GM21447 (cell line): Measurements from ENCODE around the gene TRIM25.
"Not testable (repeated sequence)": the region's sequence is repeated elsewhere in the genome, so short reads cannot be mapped to it uniquely, and the experiment has no call there.

ENCODE experiments used
- ATAC-seq: cut with Tn5 transposase; IDR thresholded peaks from one replicate; pipeline ENCODE4 v1.9.1; 2021; ENCODE audit not compliant: unreplicated experiment

Gene TRIM25, protein sequence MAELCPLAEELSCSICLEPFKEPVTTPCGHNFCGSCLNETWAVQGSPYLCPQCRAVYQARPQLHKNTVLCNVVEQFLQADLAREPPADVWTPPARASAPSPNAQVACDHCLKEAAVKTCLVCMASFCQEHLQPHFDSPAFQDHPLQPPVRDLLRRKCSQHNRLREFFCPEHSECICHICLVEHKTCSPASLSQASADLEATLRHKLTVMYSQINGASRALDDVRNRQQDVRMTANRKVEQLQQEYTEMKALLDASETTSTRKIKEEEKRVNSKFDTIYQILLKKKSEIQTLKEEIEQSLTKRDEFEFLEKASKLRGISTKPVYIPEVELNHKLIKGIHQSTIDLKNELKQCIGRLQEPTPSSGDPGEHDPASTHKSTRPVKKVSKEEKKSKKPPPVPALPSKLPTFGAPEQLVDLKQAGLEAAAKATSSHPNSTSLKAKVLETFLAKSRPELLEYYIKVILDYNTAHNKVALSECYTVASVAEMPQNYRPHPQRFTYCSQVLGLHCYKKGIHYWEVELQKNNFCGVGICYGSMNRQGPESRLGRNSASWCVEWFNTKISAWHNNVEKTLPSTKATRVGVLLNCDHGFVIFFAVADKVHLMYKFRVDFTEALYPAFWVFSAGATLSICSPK

DNA sequence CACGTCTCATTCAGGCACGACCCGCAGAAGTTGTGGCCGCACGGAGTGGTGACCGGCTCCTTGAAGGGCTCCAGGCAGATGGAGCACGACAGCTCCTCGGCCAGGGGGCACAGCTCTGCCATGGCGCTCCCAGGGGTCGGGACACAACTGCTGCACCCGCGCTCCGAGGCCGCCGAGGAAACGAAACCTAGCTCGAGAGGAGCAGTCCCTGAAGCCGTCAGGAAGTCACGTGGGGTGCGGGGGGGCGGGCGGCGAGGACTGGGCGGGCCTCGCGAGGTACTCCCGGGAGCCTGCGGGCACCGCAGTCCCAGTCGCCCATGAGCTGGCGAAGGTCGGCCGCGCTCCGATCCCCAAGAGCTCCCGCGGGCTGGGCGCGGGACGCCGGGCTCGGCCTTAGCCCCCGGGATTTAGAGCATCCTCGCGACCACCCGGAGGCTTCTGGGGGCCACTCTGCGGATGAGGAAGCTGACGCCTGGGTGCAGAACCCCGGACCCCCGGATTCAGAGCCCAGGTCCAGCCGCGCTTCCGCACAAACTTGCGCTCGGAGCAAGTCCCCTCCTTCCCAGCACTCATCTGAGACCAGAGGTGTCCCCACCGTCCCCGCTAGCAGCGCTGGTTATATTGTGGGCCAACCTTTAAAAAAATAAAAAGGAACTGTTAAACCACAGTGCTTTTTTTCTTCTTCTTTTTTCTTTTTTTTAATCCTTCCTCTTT is at the start of gene TRIM25:
TRIM25 (minus strand) TSS at position 183 of the 714 bp plus-strand sequence; CDS start at position 122, 61 bp downstream.
- ATAC-seq = peak; percentile 61

- peak; percentile 97 for ATAC-seq
Observed at GRCh38 chr17:56960596-56961538, 47.0 kb upstream of the TRIM25 start, which contains the start of gene COIL. Gene COIL (minus strand): TSS chr17:56961050. CDS start chr17:56961019, 31 bp downstream.

- ATAC-seq = no peak
Observed at GRCh38 chr17:56956992-56957391, 43.1 kb upstream of the TRIM25 start.

- ATAC-seq = no peak
Observed at GRCh38 chr17:56949595-56949994, 35.7 kb upstream of the TRIM25 start.

DNA sequence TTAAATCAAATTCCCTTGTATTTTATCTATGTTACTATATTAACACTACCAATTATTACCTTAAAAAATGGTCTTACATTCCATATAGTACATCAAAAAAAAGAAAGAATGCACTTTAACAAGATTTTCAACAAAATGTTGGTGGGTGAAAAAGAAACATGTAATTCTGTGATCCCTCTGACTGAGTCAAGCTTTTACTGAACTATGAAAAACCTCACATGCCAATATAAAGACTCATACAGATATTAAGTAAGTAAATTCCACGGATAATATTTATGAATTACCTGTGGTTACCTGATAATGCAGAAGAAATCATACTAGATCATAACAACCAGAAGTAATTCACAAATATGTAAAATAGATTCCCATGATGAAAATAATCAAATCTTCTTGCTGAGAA is 34.6 kb upstream of the TRIM25 start:
- no peak for ATAC-seq

- ATAC-seq = no peak
Observed at GRCh38 chr17:56947741-56948140, 33.9 kb upstream of the TRIM25 start.

GRCh38 chr17:56945938-56946505 is 32.2 kb upstream of the TRIM25 start:
- no peak for ATAC-seq

DNA sequence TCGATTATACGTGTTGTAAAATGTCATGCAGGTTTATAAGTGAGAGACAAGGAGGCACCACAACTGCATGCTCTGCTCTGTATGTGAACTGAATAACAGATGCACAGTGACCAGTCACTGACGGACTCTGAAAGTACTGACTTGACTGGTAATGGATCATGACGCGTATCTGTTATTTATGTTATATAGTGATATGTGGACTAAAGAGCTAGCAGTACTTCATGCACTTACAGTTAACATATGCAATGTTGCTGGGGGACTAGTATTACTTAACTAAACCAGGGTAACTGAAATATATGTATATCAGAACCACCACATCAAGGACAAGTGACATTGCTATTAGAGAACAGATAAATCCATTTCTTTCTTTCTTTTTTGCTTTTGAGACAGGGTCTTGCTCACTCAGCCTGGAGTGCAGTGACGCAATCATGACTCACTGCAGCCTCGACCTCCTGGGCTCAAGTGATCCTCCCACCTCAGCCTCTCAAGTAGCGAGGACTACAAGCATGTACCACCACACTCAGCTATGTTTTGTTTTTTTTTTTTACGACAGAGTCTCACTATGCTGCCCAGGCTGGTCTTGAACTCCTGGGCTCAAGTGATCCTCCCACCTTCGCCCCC is 29.8 kb upstream of the TRIM25 start:
- no peak for ATAC-seq

DNA sequence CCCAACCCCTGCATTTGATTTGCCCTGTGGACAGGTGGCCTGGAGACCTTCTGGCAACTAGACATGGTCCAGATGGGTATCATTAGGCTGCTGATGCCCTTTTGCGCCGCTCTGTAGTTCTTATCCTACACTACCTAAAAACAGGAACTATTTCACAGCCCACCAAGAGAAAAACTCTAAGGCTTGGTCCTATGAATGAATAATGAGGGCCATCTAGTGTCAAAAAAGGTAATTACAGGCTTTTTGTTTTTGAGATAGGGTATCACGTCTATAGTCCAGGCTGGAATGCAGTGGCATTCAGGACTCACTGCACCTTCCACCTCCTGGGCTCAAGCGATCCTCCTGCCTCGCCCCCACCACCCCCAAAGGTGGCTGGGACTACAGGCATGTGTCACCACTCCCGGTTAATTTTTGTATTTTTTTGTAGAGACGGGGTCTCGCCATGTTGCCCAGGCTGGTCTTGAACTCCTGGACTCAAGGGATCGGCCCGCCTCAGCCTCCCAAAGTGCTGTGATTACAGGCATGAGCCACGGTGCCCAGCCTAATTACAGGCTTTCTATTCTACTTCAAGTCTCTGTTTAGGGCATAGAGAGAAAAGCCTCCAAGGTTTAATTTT is 26.1 kb upstream of the TRIM25 start:
- no peak for ATAC-seq

DNA sequence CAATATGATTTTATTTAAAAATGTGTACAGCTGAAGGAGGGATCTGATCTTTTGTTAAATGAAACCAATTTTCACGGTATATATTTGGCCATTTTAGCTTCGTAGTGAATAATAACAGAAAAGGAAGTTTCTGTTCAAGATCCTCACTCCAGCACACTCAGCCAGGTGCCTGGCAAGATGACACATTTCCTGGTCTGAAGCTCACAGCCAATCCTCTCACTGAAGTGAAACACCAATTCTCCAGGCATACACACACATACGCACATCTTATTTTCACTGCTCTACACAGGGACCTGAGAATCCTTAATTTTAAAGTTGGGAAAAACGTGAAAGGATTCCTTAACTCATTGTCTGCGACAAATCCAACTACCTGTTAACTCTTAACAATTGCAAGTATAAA is 24.4 kb upstream of the TRIM25 start:
- not testable (repeated sequence) for ATAC-seq

DNA sequence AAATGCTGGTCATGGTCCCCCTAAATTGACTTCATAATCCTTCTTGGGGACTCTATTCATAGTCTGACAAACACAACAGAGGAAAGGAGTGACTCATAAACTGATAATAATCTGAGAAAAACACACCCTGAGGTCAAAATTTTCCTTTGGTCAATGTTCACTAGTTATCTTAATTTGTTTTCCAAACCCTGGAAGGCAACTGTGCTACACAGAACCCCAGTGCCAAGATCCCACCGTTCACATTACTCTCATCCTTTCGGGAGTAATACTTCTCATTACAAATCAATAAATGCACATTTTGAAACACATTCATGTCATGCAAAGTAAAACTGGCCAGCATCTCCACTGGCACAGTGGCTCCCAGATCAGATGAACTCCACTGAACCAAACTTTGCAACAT is 23.8 kb upstream of the TRIM25 start:
- ATAC-seq = no peak

DNA sequence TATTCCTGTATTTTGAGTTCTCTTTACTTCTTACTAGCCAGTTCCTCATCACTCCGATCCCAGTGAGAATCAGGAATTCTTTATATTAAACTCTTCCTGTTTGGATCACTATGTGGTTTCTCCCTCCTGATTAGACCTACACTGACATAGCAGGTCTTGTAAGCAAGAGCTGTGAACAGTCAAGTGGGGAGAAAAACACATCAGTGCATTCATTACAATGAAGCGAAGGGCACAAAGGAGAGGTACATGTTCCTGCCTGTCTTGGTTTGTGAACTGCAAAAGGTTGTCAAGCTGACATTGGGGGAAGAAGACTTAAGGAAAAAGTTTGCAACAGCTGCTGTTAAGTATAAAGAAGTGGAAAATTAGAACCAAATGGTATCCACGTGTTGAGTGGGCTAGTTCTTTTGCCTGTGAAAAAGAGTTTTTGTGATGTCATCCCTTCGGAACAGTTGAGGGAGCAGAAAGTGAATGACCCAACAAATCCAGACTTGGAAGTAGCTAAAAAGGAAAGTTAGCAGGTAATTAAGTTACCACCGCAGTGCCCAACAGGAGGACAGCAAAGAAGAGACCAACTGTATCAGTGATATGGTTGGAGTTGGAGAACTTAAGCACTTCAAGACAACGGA is 23.0 kb upstream of the TRIM25 start:
- no peak for ATAC-seq

DNA sequence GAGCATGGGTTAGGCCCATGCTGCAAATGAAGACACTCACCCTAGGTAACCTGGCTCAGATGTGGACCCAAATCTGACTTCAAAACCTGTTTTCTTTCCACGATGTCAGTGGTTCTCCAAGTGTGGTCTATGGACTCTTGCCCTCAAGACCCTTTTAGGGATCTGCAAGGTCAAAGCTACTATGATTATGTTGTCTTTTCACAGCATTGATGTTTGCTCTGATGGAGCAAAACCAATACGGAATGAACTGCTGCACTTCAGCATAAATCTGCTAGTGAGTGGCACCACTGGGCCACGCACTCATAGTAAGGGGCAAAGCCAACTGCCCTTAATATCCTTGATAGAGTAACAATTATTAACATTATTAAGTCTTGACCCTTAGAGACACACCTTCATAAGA is 21.6 kb upstream of the TRIM25 start:
- ATAC-seq = no peak

DNA sequence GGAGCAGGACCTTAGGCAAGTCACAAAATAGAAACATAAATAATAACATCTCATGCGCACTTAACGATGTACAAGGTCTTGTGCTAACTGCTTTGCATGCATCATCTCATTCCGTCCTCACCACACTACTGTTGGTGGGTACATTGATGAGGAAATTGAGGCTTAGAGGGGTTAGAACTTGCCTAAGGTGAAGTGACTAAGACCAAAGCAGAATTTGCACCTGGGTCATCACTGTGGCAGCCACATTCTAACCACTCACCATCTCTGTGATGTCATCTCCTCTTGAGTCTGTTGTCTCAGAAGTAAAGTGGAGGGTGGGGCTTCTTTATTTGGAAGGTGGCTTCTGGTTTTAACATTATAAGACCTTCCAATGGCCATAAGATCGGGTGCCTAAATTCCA is 20.4 kb upstream of the TRIM25 start:
- no peak for ATAC-seq

DNA sequence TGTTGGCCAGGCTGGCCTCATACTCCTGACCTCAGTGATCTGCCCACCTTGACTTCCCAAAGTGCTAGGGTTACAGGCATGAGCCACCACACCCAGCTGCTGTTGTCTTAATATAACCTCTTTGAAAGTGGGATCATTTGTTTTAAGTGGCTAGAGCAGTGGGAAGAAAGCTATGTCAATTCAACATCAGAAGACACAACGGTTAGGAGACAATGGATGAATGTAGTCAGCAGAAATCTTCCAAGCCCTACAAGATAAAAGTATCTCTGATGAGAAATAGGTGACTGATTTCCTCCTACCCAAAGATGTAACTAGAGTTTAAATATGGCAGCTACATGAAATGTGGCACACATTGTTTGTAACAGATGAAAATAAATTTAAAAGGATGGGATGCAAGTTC is 20.0 kb upstream of the TRIM25 start:
- ATAC-seq = no peak

DNA sequence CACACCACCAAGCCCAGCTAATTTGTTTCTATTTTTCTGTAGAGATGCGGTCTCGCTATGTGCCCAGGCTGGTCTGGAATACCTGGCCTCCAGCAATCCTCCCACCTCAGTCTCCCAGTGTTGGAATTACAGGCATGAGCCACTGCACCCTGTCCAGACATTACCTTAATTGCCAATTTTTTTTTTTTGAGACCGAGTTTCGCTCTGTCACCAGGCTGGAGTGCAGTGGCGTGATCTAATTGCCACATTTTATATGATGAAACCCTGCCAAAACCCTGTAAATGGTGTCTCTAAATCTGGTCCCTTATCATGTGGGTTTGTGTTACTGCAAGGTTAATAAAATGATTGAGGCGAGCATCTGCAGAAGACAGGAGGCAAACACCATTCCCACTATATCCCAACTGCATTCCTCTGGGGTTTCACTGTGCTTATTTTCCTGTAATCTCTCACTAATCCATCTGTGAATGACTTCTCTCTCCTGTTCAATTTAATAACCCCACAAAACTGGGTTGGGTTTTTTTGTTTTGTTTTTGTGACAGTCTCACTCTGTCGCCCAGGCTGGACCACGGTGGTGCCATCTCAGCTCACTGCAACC is 19.4 kb upstream of the TRIM25 start:
- no peak for ATAC-seq

- ATAC-seq = no peak
Observed at GRCh38 chr17:56930739-56931337, 17.0 kb upstream of the TRIM25 start.

GRCh38 chr17:56929362-56929969 is 15.6 kb upstream of the TRIM25 start:
- no peak for ATAC-seq
